HG02884 (cell line): ENCODE results near the gene LIPA.
"Not testable (repeated sequence)": the region's sequence is repeated elsewhere in the genome, so short reads cannot be mapped to it uniquely, and the experiment has no call there.

ENCODE experiments used
- ATAC-seq: cut with Tn5 transposase; IDR thresholded peaks from one replicate; pipeline ENCODE4 v1.9.1; 2021; ENCODE audit warnings: mild to moderate bottlenecking, moderate library complexity; ENCODE audit not compliant: unreplicated experiment

The LIPA gene

GRCh38 chr10:89171263-89171872 is 80.2 kb downstream of the LIPA start:
- no peak for ATAC-seq

GRCh38 chr10:89168354-89168900 is 83.1 kb downstream of the LIPA start:
- not testable (repeated sequence) for ATAC-seq

GRCh38 chr10:89167915-89168314 is 83.7 kb downstream of the LIPA start:
- no peak for ATAC-seq

- ATAC-seq, result no peak
These were observed 85.7 kb downstream of the LIPA start for GRCh38 chr10:89165923-89166322.

- ATAC-seq, result no peak
These were observed 86.7 kb downstream of the LIPA start for GRCh38 chr10:89164920-89165319.

- peak; percentile 15 for ATAC-seq
These were observed 87.5 kb downstream of the LIPA start for GRCh38 chr10:89164080-89164479.
